GM18505 (cell line): ENCODE results near the gene SCRT2.
"Not testable (repeated sequence)": the region's sequence is repeated elsewhere in the genome, so short reads cannot be mapped to it uniquely, and the experiment has no call there.

Source experiments
- ATAC-seq: cut with Tn5 transposase; IDR thresholded peaks from one replicate; pipeline ENCODE4 v1.9.1; 2021; ENCODE audit not compliant: unreplicated experiment
- POLR2A ChIP-seq: IDR thresholded peaks from 4 replicates; pipeline ENCODE4 v1.6.1; 2011; ENCODE audit warnings: borderline replicate concordance; ENCODE audit not compliant: insufficient read depth, insufficient read length; ENCODE audit errors: extremely low read depth

The SCRT2 gene

DNA sequence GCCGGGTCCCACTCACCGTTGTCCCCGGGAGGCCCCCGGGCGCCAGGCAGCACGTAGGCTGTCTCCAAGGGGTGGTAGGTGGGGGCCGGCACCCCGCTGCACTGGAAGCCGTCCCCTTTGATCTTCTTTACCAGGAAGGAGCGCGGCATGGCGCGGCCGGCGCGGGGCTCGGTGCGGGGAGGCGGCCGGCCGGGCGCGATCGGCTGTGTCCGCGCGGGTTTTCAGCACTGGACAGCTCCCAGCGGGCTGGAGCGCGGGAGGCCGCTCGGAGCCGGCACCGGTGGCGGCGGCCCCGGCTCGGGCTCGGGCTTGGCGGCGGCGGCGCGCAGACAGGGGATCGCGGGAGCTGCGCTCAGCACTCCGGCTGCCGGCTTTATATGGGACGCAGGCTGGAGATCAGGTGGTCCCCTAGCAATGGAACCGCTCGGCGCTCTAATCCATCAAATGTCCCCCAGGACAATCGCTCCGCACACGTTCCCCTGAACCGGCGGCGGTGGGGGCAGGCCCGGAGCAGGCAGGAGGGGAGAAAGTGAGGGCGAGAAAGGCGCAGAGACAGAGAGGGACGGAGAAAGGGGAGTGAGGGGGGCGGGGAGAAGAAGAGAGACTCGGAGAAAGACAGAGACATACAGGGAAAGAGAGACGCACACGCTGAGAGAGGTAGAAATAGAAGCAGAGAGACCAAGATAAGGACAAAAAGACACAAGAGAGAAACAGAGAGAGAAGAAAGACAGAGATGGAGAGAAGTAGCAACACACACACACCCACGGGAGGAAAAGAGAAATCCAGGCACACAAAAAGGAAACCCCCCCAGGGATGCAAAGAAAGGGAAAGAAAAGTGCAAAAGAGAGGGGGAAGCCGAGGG, at the start of gene SCRT2:
Gene SCRT2 (minus strand): TSS at position 350 of the 862 bp plus-strand sequence. CDS start 201 bp downstream, at position 149.
- no peak for ATAC-seq
- no peak for TF ChIP-seq POLR2A

DNA sequence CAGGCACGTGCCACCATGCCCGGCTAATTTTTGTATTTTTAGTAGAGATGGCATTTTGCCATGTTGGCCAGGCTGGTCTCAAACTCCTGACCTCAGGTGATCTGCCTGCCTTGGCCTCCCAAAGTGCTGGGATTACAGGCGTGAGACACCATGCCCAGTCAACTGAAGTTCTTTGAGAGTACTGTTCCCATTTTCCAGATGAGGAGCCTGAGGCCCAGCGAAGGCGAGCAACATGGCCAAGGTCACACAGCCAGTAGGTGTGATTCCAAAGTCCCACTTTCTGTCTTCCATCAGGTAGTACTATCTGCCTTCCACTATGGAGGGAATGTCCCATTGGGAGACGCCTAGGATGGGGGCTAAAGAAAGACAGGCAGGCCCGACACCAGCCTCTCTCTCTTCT, 49.2 kb upstream of the SCRT2 start:
- ATAC-seq, result not testable (repeated sequence)

DNA sequence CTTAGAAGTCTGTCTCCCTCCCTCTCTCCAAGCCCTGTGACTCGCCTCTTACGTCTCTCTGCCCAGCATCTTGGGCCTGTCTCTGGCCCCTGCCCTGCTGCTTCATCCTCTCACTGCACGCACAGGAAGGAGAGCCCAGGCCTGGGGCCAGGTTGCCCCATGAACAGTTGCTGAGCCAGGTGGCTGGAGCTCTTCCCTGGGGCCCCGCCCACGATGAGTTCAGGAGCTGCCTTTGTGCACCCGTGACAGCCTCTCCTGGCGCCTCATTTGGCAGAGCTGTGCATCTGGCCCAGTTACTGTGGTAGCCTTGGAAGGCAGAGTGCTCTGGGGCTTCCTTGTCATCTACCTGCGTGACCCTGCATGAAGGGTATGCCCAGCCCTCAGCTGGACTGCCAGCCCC, 48.2 kb upstream of the SCRT2 start:
- ATAC-seq, result no peak
- no peak for TF ChIP-seq POLR2A

DNA sequence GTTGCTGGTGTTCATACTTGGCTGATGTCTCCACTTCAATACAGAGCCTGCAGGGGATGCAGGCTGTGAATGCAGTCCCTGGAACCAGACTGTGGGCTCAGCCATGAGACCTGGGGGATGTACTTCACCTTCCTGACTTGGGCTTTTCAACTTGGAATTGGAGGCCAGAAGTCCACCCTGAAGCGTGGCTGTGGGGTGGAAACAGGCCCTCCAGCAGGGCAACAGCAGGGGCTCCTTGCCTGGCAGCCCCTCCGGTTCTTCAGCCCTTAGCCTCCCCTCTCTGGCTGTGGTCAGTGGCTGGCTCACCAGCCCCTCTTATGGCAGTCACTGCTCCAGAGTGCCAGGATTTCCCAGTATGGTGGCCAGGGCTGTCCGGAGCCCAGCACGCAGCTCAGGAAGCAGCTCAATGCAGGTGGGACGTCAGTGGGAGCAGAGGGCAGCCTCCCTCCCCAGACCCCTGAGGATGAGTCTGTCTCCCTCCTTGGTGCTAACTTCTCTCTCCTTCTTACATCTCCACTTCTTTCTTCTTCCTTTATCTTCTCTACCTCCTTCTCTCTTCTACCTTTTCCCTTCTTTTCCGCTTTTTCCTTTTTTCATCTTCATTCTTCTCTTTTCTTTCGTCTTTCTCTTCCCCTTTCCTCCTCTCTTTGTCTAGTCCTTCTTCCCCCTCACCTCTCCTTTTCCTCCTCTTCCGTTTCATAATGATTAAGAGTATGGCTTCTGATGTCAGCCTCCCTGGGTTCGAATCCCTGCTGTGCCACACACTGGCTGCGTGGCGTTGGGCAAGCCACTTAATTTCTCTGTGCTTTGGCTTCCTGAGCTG, 47.4 kb upstream of the SCRT2 start:
- no peak for TF ChIP-seq POLR2A
- no peak for ATAC-seq

DNA sequence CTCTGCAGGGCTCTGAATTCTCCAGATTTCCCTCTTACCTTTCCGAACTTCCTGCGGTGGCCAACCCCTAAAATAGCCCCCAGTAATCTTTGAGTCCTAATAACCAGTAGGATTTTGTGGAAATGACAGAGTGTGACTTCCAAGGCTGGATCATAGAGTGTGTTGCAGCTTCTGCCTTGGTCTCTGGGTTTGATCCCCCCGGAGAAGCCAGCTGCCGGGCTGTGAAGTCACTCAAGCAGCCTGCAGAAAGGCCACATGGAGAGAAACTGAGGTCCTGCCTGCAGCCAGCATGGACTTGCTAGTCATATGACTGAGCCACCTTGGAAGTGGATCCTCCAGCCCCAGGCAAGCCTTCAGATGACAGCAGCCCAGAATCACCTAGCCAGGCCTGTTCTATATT, 46.3 kb upstream of the SCRT2 start:
- no peak for ATAC-seq
- no peak for TF ChIP-seq POLR2A

DNA sequence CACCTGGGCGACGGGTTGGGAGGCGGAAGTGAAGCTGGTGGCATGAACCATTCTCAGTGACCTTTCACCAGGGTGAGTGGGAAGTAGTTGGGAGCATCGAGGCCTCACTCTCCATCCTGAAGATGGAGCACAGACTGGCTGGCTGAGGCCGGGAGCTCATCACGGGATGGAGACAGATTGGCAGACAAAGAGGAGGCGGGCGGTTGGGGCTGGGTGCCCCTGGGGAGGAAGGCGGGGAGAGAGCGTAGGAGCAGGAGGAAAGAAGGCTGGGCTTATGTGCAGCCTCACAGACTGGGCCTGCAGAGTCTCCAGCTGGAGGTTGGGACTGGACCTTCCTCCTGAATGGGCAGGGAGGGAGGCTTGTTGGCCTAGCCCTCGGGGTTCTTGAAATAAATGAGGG, 44.2 kb upstream of the SCRT2 start:
- ATAC-seq, result no peak
- no peak for TF ChIP-seq POLR2A

DNA sequence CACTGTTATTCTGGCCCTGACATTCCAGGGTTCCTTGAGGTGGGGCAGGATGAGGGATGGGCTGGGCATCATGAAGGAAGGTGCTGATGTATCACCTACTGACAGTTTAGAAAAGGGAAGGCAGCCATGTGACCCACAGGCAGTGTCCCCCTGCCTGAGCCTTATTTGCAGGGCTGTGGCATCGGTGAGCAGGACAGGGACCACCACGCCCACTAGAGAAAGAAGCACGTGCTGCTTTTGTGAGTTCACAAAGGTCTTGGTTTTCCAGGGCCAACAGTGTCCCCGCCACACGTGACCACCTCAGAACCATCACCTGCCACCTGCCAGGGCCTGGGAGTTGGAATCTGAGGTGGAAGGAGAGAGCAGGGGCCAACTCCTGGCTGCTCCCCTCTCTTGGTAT, 43.5 kb upstream of the SCRT2 start:
- no peak for ATAC-seq
- no peak for TF ChIP-seq POLR2A

DNA sequence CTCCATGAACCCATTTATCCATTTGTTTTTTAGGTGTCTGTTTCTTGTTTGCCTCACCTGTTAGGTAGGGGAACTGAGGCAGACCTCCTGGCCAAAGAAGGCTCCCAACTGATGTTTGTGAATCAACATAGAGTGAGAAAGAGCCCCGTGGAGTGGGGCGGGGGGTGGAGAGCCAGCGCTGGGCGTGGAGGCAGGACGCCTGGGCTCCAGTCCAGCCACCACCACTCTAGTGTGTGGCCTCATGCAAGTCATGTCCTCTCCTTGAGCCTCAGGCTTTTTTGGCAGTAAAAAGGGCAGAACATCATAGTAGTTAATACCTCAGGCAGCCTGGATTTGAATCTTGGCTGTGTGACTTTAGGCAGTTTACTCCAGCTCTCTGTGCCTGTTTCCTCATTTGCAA, 42.2 kb upstream of the SCRT2 start:
- ATAC-seq, result no peak
- TF ChIP-seq POLR2A, result no peak

DNA sequence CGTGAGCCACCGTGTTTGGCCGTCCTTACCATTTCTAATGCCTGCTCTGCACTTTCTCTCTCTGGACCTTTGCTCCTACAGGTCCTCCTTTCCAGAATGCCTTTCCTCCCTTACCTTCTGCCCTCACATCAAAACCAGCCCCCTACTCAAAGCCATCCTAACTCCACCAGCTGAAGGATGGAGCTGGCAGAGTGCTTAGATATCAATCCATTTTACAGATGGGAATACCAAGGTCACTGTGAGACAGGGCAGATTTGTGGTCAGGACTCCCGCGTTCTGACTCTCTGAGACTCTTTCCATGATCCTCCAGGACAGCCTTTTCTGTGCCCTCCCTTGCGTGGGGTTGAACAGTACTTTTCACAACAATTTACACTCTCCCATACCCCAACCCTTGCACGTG, 41.7 kb upstream of the SCRT2 start:
- no peak for ATAC-seq
- TF ChIP-seq POLR2A, result no peak

DNA sequence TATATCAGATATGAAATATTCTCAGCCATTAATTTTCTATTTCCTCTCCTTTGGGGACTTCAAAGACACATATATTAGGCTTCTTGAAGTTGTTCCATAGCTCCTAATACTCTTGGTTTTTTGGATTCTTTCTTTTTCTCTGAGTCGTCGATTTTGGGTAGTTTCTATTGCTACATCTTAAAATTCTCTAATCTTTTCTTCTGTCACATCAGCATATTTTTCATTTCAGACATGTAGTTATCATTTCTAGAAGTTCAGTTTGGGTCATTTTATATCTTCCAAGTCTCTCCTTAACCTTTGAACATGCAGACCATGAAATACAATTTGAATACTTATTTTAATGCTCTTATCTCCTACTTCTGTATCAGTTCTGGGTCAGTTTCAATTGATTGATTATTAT, 38.9 kb upstream of the SCRT2 start:
- ATAC-seq, result no peak
- no peak for TF ChIP-seq POLR2A

DNA sequence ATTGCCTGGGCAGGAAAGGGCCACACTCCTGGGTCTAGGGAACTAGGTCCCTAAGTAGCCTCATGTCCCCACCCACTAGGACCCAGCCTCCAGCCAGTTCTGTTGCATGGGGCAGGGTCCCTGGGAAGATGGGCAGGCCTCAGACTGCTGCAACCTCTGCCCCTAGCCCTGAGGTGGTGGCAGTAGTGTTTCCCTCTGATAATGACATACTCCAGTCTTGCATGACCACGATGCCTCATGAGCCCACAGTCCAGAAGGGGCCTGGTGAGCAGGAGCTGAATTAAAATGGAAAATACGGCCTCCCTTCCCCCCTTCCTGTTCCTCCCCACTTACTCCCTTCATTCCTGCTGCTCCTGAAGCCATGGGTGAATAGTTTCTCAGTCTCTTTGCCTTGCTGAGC, 36.0 kb upstream of the SCRT2 start:
- ATAC-seq, result no peak

DNA sequence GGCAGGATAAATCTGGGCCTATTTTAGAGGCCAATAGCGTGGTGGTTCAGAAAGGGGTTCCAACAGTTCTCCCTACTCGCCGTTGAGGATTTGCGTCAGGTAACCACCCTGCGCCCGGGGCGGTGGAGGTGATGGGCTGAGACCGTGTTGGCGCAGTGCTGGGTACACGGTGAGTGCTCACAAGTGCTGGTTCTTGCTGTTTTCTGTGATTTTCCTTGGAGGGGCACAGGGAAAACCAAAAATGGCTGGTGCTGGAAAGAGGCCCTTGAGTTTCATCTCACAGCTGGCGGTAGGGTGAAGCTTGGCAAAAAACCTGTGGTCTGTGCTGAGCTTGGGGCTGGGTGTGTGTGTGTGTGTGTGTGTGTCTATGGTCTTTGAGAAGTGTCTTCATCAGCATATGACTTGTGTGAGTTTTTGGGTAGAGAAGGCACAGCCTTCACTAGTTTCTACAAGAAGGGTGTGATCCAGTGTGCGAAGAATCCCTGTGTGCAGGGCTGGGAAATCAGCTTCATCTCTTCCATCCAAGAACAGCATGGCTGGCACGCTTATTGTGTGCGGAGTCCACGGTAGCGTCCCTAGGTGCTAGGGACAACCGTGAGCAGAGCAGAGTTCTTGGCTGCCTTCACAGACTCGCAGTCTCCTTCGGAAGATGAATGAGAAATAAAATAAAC, 35.3 kb upstream of the SCRT2 start:
- TF ChIP-seq POLR2A, result no peak
- no peak for ATAC-seq

More for the DNA sequence above, 36.0 kb upstream of the SCRT2 start:
- TF ChIP-seq POLR2A, result no peak

DNA sequence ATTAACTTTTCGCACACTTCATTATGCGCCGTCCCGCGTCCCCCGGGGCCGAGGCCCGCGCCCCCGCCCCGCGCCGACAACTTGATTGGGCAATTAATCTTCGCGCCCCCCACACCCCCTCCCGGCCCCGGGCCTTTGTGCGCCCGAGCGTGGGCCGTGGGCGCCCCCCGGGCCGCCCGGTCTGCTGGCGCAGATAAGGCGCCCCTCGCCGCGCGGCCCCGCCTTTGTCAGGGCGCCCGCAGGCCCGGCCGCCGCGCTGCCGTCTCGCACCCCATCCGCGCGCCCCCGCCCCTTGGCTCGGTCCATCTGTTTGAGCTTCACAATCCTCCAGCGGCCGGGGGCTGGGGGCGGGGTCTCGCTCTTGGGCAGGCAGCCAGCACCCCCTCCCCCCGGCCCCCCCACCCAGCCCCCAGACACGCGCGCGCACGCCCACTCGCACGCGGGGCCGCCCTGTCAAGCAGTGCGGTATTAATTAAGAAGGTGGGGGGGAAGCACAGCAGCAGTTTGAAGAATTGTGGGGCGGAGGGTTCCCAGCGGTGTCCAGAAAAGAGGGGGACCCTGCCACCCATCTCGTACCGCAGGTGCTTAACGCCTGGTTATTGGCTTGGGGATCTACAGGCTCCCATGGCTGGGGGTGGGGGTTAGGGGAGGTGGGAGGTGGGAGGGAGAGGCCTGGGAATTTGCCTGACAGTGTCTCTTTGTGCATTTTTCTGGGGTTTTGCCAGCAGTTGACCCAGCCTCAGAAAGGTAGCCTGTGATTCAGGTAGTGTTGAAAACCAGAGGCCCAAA, 34.6 kb upstream of the SCRT2 start:
- no peak for ATAC-seq

More for the DNA sequence above, 34.6 kb upstream of the SCRT2 start:
- TF ChIP-seq POLR2A, result no peak
